GM19372 (cell line): ENCODE data around the gene CMIP.
"Not testable (repeated sequence)": the region's sequence is repeated elsewhere in the genome, so short reads cannot be mapped to it uniquely, and the experiment has no call there.

ENCODE experiments used
- ATAC-seq: cut with Tn5 transposase; IDR thresholded peaks from one replicate; pipeline ENCODE4 v1.9.1; 2021; ENCODE audit warnings: mild to moderate bottlenecking, low read depth, moderate library complexity; ENCODE audit not compliant: unreplicated experiment

Gene CMIP

DNA sequence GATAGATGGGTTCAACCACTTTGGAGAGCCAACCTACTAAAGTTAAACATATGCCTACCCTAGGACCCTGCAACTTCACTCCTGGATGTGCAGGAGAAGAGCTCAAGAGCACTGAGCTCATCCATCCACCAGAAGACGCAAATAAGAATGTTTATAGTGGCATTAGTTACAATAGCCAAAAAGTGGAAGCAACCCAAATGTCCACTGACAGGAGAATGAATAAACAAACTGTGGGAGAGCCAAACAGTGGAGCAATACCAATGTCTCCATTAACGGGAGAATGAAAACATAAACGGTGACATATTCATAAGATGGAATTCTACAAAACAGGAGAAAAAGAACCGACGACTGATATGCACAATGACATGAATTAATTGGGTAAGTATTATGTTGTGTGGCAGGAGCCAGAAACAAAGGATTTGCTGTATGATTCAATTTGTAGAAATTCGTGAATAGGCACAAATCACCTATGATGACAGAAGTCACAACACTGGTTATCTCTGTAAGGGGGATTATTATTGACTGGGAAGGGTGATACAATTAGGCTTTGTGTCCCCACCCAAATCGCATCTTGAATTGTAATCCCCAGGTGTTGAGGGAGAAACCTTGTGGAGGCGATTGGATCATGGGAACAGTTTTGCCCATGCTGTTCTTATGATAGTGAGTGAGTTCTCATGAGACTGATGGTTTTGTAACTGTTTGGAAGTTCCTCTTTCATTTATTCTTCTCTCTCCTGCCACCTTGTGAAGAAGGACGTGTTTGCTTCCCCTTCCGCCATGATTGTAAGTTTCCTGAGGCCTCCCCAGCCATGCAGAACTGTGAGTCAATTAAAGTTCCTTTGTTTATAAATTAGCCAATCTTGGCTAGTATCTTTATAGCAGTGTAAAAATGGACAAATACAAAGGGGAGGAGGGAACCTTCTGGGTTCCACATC, 276.6 kb downstream of the CMIP start:
- no peak for ATAC-seq

DNA sequence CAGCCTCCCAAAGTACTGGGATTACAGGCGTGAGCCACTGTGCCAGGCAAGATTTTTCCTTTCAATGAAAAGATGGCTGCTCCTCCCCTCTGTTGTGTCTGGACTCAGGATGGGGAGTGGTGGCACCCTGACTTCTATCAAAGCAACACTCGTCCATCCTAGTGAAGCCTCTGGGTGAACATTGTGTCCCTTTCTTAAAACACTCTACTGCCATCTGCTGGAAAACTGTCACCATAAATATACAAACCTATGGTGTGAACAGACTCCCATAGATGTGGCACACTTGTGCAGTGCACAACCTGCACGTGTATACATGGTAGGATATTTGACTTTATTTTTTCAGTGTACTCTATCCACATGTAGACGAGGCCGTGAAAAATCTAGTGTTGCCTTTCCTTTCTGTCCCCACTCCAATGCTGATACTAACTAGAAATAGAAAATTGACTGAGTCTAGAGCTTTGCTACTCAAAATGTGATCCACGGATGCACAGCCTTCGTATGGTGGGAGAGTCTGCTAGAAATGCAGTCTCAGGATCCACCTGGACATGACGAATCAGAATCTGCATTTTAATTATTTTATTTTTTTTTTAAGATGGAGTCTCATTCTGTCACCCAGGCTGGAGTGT, 278.6 kb downstream of the CMIP start:
- peak; percentile 80 for ATAC-seq

DNA sequence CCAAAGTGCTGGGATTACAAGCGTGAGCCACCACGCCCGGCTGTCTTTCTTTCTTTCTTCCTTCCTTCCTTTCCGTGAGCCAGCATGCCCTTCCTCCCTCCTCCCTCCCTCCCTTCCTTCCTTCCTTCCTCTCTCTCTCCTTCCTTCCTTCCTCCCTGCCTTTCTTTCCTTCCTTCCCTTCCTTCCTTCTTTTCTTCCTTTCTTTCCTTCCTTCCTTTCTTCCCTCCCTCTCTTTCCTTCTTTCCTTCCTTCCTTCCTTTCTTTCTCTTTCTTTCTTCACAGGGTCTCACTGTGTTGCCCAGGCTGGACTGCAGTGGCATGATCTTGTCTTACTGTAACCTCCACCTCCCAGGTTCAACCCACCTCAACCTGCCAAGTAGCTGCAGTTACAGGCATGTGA, 283.8 kb downstream of the CMIP start:
- ATAC-seq = no peak

DNA sequence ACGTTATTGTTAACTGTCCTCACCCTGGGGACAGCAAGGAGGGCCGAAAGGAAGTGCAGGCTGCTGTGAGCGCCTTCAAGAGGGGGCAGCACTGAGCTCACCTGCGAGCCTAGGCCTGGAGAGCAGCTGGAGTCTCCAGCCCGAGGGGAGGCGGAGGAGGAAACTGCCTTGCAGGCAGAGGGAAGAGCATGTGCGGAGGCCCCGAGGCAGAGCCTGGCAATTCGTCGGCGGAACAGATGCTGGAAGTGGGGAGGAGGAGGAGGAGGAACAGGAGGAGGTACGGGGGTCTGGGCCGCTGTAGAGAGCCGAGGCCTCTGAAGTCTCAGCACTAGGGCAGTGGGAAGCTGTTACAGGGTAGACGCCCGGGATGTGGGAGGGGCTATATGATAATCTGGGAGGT, 284.8 kb downstream of the CMIP start:
- no peak for ATAC-seq

DNA sequence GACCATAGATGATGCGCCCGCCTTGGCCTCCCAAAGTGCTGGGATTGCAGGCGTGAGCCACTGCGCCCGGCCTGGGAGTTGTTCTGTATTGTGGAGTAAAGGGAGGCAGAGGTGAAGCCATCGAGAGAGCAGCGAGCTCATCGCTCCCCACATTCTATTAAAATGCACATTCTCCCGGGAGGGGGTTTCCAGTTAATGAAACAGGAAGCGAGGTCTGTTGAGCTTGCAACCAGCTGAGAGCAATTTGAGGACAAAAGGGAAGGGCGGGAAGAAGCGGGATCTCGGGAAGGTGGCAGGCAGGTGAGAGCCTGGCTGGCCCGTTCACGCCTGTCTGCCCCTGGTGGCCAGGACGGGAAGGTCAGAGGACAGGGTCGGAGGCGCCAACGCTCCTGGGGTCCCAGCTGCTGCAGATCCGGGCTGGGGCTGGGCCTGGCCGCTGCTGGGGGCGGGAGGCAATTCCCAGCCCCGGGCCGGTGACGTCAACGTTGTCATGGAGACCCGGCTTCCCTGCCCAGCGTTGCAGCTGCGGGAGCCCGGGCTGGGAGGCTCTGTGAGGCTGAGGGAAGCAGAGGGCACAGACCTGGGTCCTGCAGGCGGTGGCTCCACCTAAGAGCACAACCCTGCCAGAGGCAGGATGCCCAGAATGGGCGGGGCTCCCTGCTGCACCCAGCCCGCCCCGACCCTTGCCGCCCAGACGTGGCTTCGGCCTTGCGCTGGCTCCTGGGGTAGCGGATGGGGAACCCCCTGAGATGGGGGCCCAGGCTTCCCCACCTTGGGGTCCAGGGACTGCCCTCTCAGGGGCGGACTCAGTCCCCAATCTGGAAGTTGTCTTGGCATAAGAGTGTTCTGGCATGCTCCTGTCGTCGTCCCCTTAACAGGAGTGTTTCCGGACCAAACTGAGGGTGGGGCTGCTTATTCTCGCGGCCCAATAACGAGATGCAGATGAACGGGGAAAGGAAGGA, 285.8 kb downstream of the CMIP start:
- ATAC-seq = peak; percentile 81

DNA sequence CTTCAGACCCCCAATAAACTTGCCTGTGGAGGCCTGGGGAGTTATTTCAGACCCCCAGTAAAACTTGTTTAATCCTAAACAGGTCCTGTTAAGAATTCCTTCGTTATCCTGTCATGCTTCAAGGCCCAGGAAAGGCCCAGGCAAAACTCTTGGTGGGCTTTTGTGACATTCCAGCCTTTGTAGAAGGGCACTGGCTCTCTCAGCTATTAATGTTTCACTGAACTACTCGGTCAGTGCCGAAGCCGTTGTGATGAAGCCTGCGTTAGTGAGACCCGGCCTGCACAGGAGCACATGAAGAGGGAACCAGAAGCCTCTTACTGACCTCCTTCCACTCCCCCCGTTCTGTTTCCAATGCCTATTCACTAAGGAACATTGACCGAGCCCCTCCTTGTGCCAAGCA, 287.0 kb downstream of the CMIP start:
- no peak for ATAC-seq

DNA sequence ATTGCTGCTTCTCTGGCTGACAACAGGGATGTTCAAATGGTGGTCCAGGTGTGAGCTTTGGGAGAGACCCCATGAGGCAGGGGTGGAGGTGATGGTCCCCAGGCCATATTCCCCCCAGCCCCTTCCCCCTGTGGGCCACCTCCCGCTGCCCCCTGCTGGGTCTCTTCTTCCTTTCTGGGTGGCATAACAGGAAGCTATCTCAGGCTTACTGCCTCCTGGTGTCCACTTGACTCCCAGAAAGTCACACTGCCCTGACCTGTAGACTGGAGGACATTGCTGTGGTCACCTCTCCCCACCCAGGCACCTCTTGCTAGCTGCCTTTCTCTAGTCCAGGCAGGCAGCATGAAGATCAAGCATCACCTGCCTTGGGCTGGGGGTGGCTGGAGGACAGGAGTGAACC, 288.1 kb downstream of the CMIP start:
- ATAC-seq = no peak

DNA sequence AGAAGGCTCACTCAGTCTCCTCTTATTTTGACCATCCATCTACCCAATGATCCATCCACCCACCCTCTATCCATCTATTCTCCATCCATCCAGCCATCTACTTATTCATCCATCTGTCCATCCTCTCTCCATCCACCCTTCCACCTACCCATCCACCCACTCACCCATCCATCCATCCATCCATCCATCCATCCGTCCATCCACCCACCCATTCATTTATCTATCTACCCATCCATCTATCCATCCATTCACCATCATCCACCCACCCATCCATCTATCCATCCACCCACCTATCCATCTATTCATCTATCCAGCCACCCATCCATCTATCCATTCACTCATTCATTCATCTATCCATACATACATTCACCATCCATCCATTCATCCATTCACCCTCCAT, 288.7 kb downstream of the CMIP start:
- ATAC-seq = no peak

DNA sequence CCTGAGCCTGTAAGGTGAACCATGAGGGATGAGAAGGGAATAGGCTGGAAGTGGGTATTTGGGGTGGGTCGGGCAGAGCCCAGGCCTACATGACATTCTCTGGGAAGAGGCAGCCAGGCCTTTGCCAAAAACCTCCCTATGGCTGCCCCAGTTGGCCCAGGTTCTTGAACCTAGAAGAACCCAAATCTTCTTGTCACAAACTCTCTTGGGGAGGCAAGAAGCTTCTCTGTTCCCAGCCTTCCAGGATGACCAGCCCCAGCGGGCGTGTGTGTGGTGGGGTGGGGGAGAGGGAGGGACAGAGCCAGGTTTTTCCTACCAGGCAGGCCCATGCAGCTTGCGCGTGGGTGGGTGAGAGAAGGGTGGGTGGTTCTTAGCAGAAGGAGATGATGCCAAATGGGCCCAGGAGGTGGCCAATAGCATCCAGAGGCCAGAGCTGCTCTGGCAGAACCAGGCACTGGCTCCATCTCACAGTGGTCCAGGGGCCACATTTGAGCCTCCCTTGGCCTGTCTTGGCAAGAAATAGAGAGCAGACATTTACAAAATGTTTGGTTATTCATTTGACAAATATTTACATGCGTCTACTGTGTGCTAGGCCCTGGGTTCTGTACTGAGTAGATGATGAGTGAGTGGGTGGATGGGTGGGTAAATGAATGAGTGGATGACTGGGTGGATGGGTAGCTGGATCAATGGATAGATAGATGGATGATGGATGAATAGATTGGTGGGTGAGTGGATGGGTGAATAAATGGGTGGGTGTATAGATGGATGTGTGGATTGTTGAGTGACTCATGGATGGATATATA, 290.2 kb downstream of the CMIP start:
- ATAC-seq = no peak

DNA sequence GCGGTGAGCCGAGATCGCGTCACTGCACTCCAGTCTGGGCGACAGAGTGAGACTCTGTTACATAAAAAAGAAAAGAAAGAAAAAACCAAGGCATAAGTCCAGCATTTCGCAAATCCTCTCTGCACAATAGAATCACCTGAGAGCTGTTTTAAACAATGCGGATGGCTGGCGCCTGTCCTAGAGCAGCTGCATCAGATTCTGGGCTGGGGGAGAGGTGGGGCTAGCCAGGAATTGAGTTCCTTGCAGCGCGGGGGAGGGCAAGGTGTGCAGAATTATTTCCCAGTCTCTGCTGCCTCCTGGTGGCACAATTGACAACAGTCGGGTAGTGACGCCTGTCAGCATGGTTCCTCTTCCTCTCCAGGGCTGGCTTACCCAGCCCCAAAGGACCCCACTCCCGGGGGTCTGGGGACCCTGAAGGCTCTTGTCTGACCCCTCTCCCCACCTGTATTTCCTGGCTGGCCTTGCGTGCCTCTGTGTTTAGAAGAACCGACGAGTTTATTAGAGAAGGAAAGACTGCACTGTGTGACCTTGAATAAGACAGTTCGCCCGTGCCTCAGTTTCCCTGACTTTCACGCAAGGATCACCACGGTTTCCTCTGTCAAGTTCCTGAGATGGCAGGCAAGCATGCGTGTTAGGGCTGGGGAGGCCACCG, 293.4 kb downstream of the CMIP start:
- peak; percentile 67 for ATAC-seq

DNA sequence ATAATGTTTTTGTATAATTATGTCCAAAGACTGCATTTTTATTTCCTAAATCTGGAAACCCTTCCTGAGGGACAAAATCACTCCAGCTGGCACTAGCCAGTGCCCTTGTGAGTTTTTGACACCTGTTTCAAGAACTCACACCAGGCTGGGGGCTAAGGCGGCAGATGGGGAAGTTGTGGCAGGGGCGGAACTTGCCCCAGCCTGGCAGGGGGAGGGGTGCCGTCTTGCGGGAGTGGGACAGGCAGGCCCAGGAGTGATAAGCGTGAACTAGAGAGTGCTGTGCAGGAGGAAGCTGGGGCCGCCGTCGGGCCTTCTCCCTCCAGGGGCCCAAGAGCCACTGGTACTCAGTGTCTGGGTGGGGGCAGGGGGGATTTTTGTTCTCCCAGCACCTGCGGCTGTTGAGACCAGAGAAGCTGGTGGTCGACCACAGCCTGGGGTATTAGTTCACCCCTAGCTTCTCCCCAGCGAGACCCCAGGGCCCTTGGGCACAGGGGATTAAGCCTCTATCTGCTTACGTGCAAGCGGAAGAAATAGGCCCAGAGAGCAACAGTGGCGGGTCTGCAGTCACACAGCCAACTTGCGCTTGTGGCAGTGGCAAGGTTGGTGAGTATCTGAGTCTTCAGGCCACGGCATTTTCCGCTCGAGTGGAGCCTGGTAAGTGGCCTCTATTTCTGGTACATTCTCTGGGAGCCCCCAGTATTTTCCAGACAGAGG, 294.3 kb downstream of the CMIP start:
- ATAC-seq = no peak

DNA sequence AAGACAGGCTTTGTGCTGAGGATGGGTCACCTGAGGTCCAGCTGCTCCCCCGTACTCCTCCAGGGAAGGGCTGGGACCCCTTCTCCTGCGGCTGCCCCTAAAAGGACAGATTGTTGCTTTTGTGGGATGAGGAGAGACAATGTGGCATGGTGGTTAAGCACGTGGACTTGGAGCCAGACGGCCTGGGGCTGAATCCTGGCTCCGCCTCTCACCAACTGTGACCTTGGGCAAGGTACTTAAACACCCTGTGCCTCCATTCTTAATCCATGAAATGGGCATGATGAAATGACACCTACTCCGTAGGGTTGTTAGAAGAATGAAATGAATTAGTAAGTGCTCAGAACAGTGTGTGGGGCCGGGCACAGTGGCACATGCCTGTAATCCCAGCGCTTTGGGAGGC, 294.9 kb downstream of the CMIP start:
- no peak for ATAC-seq

DNA sequence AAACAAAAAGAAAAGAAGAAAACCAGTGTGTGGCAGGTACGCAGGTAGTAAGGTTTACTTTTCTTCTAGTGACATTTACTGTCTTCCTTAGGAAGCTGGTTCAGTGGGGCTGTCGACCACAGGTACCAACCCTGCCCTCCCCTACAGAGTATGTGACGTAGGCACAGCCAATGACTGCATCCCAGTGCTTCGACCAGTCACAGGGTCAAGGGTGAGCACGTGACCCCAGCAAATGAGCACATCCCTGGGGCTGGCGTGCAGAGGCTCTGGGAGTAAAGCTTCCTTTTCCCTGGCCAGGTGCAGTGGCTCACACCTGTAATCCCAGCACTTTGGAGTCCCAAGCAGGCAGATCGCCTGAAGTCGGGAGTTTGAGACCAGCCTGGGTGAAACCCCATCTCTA, 295.6 kb downstream of the CMIP start:
- no peak for ATAC-seq

DNA sequence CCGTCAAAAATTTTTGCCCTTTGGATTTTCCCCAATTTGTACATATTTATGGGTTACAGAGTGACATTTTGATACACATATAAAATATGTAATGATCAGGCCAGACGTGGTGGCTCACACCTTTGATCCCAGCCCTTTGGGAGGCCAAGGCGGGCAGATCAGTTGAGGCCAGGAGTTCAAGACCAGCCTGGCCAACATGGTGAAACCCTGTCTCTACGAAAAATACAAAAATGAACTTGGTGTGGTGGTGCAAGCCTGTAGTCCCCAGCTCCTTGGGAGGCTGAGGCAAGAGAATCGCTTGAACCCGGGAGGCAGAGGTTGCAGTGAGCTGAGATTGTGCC, 296.8 kb downstream of the CMIP start:
- ATAC-seq = not testable (repeated sequence)

DNA sequence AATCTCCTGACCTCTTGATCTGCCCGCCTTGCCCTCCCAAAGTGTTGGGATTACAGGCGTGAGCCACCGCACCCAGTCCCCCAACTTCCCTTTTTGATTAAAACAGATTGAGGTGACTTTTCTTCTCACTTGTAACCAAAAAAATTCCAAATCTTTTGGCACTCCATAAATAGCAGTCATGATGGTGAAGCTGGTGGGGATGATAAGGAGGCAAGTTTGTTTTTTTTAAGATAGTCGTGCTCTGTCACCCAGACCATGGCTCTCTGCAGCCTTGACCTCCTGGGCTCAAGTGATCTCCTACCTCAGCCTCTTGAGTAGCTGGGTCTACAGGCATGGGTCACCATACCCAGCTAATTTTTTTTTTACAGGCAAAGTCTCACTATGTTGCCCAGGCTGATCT, 299.8 kb downstream of the CMIP start:
- ATAC-seq = no peak

DNA sequence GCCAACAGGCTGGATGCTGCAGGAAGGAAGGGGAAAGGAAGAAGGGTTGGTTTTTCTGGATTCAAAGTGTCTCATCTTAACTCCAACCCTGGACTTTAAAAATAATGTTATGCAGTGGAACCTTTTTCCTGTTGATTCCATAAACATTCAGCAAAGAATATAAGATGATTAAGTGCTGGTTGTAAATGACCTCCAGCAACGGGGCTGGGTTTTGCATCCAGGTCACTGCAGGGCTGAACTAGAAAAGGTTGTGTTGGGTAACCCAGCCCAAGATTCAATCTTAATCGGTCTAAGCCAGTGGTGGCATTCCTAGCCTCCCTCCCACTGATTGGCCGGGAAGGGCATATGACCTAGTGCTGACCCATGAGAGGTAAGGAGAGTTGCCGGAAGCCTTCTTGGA, 300.3 kb downstream of the CMIP start:
- no peak for ATAC-seq

DNA sequence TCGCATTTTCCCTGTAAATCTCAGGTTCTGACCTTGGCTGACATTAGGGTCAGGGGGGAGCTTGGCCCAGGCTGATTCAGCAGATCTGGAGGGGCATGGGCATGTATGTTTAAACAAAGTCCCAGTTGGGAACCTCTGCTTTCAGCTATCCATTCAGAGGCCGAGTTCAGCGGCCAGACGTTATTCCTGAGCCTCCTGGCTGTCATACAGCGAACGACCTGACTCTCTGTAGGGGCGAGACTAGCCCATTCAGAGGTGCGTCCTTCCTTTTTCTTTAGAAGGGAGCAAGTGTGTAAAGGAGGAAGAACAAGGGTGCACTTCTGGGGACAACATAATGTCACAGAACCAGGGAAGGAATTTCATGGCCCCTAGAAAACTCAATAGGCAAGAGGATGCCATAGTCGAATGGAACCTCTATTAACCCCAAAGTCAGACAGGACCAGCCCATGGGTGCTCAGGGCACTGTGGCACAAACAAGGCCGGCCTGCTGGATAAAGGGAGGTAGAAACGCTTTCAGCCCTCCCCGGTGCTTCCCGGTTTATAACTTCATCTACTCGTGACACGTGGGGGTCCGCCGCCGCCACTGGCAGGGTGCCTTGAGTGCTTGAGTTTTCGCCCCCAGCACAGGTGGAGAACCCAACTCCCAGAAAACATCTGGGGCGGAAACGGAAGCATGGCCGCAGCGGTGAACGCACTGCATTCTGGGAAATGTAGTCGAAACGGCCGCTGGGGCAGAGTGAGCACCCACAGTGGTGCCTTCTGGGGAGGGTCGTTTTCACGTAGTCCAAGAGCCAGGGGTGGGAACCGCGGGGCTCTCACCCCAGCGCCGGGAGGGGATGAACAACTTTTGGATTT, 301.3 kb downstream of the CMIP start:
- ATAC-seq = peak; percentile 82

DNA sequence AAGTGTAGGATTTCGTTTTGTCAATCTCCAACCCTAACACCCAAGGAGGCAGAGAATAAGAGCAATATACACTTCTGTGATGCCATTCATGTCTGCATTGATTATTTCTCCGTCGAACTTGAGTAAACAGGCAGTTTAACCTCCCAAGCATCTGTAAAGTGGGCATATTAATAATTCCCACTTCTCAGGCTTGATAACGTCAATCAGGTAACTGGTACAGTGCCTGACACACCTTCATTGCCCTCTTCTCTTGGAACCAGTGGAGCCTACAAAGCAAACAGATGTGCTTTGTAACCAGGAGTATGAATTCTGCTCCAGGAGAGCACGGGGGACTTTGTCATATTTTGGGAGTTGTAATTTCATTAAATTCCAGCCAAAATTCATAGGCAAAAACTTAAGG, 302.0 kb downstream of the CMIP start:
- ATAC-seq = no peak
